NK-92 treated with Interleukin-12 subunit alpha and Interleukin-12 subunit beta, amount 100 ng/mL, for 24 hours (cell line): ENCODE data around the gene CCDC149.

Source experiments
- DNase-seq: peaks from one replicate; lab custom pipeline; 2025; lab: John Stamatoyannopoulos, UW

Gene CCDC149

DNA sequence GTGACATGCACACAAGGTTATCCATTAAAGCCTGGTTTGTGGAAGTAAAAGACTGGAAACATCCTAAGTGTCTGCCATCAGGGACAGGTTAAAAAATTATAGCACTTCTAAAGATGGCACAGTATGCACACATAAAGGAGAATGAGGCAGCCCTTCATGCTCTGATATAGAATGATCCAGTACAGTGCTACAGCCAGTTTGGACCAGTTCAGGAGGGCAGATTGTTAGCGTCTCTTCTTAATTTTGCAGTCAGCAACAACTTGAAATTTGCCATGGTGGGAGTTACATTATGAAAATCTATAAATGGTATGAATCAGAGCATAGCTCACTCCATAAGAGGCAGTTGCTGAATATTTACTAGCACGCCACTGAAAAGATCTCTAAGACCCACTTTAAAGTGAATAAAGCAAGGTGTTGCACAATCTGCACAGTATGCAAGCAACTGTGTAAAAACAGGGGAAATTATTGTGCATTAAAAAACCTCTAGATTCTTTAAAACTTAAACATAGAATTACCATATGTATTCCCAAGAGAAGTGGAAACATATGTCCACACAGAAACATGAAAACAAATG lies 137.7 kb downstream of the CCDC149 start:
- no peak for DNase-seq

DNA sequence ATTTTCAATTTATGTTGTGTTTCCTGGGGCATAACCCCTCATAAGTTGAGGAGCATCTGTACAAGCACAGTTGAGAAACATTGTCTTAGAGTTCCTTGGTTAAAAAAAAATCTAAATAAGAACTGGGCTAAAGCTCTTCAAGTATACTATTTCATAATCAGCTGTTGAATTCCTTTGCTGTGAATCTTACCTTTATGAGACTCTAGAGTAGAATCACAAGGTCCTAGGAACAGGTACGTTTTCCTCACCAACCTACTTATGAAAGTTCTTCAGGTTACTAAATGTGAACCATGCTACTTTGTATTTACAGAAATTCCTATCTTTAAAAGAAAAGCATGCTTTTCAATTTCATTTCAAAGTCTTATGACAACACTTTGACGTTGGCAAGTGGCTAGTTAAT lies 138.4 kb downstream of the CCDC149 start:
- no peak for DNase-seq

DNA sequence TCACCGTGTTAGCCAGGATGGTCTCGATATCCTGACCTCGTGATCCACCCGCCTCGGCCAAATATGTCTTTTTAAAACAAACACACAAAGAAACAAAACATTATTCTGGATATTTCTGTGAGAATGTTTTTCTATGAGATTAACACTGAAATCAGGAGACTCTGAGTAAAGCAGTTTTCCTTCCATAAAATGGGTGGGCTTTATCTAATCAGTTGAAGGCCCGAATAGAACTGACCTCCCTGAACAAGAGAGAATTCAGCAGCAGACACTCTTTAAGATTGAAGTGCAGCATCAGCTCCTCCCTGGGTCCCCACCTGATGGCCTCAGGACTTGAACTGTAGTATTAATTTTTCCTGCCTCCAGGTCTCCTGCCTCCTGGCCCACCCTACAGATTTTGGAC lies 139.9 kb downstream of the CCDC149 start:
- DNase-seq: no peak

DNA sequence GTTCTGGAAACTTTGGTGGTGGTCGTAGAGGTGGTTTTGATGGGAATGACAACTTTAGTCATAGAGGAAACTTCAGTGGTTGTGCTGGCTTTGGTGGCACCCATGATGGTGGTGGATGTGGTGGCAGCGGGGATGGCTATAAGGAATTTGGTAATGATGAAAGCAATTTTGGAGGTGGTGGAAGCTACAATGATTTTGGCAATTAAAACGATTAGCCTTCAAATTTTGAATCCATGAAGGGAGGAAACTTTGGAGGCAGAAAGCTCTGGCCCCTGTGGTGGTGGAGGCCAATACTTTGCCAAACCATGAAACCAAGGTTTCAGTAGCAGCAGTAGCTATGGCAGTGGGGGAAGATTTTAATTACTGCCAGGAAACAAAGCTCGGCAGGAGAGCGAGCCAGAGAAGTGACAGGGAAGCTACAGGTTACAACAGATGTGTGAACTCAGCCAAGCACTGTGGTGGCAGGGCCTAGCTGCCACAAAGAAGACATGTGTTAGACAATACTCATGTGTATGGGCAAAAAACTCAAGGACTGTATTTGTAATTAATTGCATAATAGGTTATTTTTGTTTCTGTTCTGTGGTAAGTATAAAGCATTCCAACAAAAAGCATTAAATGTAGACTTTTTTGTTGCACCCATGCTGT lies 140.7 kb downstream of the CCDC149 start:
- no peak for DNase-seq

DNA sequence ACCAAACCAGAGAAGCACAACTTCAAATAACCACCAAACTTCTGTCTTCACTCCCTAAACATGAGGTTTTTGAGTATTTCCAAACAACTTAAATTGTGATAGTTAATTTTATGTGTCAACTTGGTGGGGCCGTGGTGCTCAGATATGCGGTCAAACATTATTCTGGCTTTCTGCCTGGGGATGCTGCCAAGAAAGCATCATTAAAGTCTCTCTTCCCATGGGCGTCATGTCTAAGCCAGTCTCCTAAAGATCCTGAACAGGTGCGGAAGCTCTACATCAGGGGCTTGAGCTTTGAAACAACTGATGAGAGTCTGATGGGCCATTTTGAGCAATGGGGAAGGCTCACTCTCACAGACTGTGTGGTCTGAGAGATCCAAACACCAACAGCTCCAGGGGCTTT lies 141.6 kb downstream of the CCDC149 start:
- DNase-seq: no peak

DNA sequence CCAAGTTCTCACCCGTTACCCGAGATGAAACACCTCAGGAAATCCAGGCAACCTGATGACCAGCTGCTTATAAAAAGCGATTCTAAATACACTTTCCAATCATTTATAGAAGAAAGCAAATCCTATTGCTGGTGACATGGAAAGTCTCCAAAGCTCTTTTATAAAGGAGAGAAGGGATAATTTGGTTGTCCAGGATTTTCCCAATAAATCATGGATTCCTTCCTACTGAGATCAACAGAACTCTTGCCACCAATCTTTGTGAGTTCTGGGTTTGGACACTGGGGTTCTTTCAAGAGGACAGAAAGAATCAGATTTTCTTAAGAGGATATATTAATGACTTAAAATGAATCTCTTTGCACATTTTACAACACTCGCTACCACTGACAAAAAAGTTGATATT lies 142.2 kb downstream of the CCDC149 start:
- DNase-seq: no peak

DNA sequence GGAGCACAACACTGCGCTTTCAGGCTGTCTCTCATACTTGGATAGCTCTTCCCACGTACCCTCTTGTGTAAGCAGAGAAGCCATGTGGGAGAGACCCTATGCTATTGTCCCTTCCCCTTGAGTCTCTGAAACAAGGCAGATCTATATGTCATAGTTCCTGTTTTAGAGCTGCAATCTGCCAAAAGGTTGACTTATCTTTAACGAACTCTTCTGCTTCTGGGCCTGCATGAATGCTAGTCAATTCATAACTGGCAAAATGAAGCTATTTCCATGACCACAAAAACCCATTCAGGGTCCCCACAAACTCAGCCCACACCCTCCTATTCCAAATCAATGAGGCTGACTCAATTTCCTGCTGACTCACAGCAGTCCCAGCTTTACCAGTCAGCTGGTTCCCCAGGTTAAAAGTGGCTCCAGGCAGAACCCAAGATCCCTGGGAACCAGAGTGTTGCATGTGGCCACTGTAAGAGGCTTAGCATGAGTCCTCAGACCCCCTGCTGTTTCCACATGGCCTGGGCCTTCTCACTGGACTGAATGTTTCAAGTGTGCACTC lies 142.7 kb downstream of the CCDC149 start:
- DNase-seq: no peak

DNA sequence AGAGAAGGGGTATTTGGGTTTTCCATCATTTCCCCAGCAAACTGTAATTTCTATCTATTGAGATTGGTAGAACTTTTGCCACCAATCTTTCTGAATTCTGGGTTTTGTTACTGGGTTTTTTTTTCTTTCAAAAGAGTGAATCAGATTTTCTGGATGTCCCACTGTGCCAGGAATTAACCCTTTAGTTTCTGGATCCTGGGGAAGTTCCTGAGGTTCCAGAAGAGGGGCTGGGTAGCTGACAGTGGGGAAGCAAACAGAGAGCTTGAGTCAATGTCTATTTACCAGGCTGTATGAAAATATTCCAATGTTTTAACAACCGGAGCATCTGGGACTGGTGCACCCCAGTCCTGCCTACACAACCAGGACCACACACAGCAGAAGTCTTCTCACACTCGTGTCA lies 143.3 kb downstream of the CCDC149 start:
- DNase-seq: no peak

DNA sequence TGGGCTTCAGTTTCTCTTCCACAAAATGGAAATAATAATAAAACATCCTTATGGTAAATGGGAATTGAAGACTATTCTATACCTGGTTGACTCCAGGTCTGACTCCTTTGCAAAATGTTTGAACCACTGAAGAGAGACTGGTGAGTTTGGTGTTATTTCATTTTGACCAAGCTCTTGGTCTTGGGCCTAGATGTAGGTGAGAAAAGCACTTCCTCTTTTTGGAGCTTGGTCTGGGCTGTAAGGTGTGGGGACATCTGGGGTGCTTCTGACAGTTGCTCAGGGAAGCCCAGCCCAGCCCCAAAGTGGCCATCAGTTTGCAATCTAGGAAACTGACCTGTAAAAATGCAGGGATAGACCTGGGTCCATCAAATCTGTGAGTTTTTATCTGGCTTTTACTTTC lies 144.2 kb downstream of the CCDC149 start:
- no peak for DNase-seq

DNA sequence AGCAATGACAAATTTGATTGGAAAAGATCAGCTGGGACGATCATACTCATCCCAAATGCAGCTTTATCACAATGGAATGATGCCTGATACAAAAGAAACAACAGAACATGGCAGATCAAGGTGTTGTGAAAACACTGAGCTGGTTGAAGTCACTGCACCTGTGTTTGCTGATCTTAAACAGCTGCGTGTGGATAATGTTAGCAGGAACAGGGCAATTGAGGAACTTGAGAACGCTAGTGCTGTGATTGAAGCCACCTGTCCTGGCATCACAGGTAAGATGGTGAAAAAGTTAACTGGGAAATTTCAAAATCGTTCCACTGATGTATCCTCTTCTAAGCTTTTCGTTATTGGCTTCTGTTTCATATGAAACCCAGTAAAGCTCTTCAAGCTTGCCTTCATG lies 144.8 kb downstream of the CCDC149 start:
- DNase-seq: no peak

DNA sequence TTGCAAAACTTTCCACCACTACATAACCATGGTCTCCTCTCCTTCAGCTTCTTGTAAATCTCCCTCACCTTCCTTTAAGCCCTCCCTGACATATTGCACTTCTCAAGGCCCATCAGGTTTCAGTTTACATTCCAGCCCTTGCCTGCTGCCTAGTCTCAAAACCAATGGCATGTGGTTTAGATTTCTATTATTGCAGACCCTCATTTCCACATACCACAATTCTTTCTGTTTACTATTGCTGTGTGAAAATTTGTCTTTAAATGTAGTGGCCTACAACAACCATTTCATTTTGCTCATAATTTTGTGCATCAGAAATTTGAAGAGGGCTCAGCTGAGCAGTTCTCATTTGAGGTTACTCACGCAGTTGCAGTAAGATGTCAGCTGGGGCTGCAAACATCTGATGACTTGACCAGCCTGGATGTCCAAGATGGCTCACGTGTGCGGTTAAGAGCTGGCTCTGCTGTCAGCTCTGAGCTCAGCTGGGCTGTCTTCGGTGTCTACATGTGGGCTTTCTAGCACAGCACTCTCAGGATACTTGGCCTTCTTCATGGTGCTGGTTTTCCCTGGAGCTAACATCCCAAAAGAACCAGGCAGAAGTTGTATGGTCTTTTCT lies 147.4 kb downstream of the CCDC149 start:
- DNase-seq: no peak

DNA sequence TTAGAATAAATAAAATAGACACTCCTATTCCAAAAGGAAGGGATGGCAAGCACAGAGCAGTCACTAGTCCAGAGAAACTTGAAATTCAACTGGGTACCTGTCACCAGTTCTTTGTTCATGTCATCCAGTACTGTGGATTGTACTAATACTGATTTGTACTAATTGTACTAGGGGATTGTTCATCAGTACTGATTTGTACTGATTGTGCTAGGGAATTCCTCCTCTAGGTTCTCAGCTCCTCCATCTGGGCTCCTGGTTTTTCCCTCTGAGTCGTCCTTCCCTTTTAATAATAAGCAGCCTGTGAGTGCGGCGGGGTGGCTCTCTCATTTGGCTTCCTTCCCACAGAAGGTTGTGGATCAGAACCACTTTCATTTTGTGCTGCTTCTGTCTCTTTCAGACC lies 148.5 kb downstream of the CCDC149 start:
- no peak for DNase-seq

DNA sequence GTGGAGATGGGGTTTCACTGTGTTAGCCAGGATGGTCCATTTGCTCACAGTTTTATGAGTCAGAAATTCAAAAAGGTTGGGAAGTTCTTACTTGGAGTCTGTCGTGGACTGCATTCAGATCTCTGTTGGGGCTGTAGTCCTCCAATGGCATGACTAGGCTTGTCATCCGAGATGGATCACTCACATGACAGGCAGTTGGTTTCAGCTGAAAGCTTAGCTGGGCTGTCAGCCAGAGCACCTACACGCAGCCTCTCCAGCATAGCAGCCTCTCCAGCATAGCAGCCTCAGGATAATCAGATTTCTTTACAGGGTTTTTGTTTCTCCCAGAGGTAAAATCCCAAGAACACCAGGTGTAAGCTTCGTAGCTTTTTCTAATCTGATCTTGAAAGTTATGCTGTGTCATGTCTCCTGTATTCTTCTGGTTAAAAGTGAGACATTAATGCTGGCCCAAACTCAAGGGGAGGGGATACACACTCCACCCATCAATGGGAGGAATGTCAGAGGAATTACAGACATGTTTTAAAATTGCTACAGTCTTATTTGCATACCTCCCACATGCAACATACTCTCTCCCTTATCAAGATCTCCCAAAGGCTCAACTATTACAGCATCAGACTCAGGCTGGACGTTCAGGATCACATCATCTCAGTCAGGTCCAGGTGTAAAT lies 149.1 kb downstream of the CCDC149 start:
- DNase-seq: no peak
